ENCODE measurements around the gene ZIC1. TPM values are rescaled to one million over a fixed set of nuclear protein-coding genes. Genes with fewer than 3 reads are reported as not detected.

Gene ZIC1
- total and polyA plus RNA-seq, 2 of the 13 experiments (the other 11 are each of a cell fraction or from before 2014, with no cell fraction given) = not detected

DNA sequence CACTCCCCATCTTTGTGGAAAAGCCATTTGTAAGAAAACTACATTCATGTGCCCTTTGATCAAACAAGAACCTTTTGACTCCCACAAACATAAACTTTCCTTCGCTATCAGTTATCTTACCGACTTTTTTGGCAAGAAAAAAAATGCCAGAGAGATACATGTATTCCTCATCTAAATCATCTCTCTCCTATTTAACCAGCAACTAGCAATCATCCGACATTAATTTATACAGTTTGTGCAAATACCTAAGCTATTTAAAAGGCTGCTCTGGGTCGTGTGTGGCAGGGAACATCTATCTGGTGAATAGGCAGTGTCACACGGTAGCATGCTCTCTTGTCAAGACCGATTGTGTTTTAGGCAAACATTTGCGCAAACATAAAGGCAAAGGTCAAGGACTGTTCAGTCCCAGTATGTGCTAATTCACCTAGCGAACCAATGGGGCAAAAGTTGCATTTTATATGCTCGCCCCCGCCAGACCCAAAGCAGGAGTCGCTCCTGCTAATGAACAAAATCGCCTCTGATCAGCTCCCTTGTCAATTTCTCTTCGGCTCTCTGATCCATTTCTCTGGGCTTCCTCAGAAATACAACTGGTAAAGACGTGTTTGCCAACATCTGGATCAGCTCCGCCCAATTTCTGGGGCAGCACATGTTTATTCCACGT is 40.5 kb upstream of the ZIC1 start (continued):
- TF ChIP-seq ATF4 (CRISPR knock-in tag; IDR thresholded peaks at IDR 0.05) (peak in 1 of 2 experiments; percentile 48; a peak in 1 of 4 replicates), SYNCRIP (IDR thresholded peaks at IDR 0.05; ENCODE audit: insufficient read depth, low read depth, low read length) (no peak), ZNF800 (CRISPR knock-in tag; IDR thresholded peaks at IDR 0.05) (no peak), ZNF558 (CRISPR knock-in tag; IDR thresholded peaks at IDR 0.05; ENCODE audit: borderline replicate concordance) (no peak), ZIK1 (CRISPR knock-in tag; IDR thresholded peaks at IDR 0.05; ENCODE audit: borderline replicate concordance, low read depth) (no peak), CHD4 (IDR thresholded peaks at IDR 0.05; ENCODE audit: borderline replicate concordance, low read length) (no peak), ATF1 (CRISPR knock-in tag; IDR thresholded peaks at IDR 0.05) (0 out of 2 replicates have a peak, but pooled peaks have one; percentile 30), CEBPB (IDR thresholded peaks at IDR 0.05; ENCODE audit: borderline replicate concordance, low read depth, low read length) (peak; percentile 93), CBFB (CRISPR knock-in tag; IDR thresholded peaks at IDR 0.05) (peak; percentile 53; the same call in 1 of the 2 replicates), NFYC (CRISPR knock-in tag; IDR thresholded peaks at IDR 0.05) (peak; percentile 16; the same call in 1 of the 2 replicates), ZNF337 (CRISPR knock-in tag; IDR thresholded peaks at IDR 0.05; ENCODE audit: borderline replicate concordance, low read depth) (no peak), SMAD3 (CRISPR knock-in tag; IDR thresholded peaks at IDR 0.05) (0 out of 2 replicates have a peak, but pooled peaks have one; percentile 64), HMG20B (CRISPR knock-in tag; conservative IDR thresholded peaks at IDR 0.05) (0 out of 2 replicates have a peak, but pooled peaks have one; percentile 65), RXRB (CRISPR knock-in tag; IDR thresholded peaks at IDR 0.05; ENCODE audit: borderline replicate concordance) (peak; percentile 73), KMT2B (CRISPR knock-in tag; IDR thresholded peaks at IDR 0.05) (0 out of 2 replicates have a peak, but pooled peaks have one; percentile 25), NR2C2 (CRISPR knock-in tag; IDR thresholded peaks at IDR 0.05; ENCODE audit: borderline replicate concordance) (peak; percentile 92)
- TF ChIP-seq, protein P1, sequence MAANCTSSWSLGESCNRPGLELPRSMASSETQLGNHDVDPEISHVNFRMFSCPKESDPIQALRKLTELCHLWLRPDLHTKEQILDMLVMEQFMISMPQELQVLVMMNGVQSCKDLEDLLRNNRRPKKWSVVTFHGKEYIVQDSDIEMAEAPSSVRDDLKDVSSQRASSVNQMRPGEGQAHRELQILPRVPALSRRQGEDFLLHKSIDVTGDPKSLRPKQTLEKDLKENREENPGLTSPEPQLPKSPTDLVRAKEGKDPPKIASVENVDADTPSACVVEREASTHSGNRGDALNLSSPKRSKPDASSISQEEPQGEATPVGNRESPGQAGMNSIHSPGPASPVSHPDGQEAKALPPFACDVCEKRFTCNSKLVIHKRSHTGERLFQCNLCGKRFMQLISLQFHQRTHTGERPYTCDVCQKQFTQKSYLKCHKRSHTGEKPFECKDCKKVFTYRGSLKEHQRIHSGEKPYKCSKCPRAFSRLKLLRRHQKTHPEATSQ (CRISPR knock-in tag; IDR thresholded peaks at IDR 0.05; ENCODE audit: borderline replicate concordance) = 0 out of 2 replicates have a peak, but pooled peaks have one; percentile 43
- TF ChIP-seq, protein P2, sequence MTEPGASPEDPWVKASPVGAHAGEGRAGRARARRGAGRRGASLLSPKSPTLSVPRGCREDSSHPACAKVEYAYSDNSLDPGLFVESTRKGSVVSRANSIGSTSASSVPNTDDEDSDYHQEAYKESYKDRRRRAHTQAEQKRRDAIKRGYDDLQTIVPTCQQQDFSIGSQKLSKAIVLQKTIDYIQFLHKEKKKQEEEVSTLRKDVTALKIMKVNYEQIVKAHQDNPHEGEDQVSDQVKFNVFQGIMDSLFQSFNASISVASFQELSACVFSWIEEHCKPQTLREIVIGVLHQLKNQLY (CRISPR knock-in tag; IDR thresholded peaks at IDR 0.05) = peak; percentile 41; the same call in 1 of the 2 replicates
